Endodermal cell (in vitro differentiated cells): Measurements from ENCODE around the gene NCMAP. TPM values are rescaled to one million over a fixed set of nuclear protein-coding genes. Genes with fewer than 3 reads are reported as not detected.

ENCODE experiments used
- DNase-seq: peaks from one replicate; pipeline ENCODE4 v3.0.0-alpha.2; 2017
- H3K27ac ChIP-seq: 2 replicates; pipeline ENCODE4 v1.5.1; 2013; ENCODE audit warnings: mild to moderate bottlenecking, low read depth, low read length, moderate library complexity
- H3K27me3 ChIP-seq: 2 replicates; pipeline ENCODE4 v1.6.1; 2013; ENCODE audit warnings: mild to moderate bottlenecking, low read length, moderate library complexity; ENCODE audit not compliant: insufficient read depth, control insufficient read depth, poor library complexity, severe bottlenecking
- H3K36me3 ChIP-seq: 2 replicates; pipeline ENCODE4 v1.7.0; 2013; ENCODE audit warnings: mild to moderate bottlenecking, low read length, moderate library complexity; ENCODE audit not compliant: control insufficient read depth, insufficient read depth
- H3K4me1 ChIP-seq: one replicate; pipeline ENCODE4 v1.7.0; 2013; ENCODE audit warnings: low read length; ENCODE audit not compliant: control insufficient read depth, insufficient read depth
- H3K4me3 ChIP-seq: 2 replicates; pipeline ENCODE4 v1.5.1; 2013; ENCODE audit warnings: mild to moderate bottlenecking, low read length, moderate library complexity
- H3K9ac ChIP-seq: 2 replicates; pipeline ENCODE4 v1.6.1; 2013; ENCODE audit warnings: mild to moderate bottlenecking, low read length, moderate library complexity; ENCODE audit not compliant: poor library complexity, severe bottlenecking; ENCODE audit errors: extremely low read depth
- H3K9me3 ChIP-seq: 2 replicates; pipeline ENCODE4 v1.6.1; 2013; ENCODE audit warnings: mild to moderate bottlenecking, low read length, moderate library complexity; ENCODE audit not compliant: control insufficient read depth
- H3K27ac Mint-ChIP-seq: 2 replicates; pipeline ENCODE4 v1.8.0; 2020; ENCODE audit warnings: mixed read lengths
- H3K27me3 Mint-ChIP-seq: 2 replicates; pipeline ENCODE4 v1.8.0; 2021; ENCODE audit warnings: mild to moderate bottlenecking, mixed read lengths; ENCODE audit not compliant: insufficient read depth
- H3K36me3 Mint-ChIP-seq: 2 replicates; pipeline ENCODE4 v1.8.0; 2020; ENCODE audit warnings: low read depth, mixed read lengths
- H3K4me1 Mint-ChIP-seq: 2 replicates; pipeline ENCODE4 v1.8.0; 2020; ENCODE audit warnings: mixed read lengths
- H3K4me3 Mint-ChIP-seq: 2 replicates; pipeline ENCODE4 v1.8.0; 2020; ENCODE audit warnings: mild to moderate bottlenecking, moderate library complexity, mixed read lengths
- H3K9me3 Mint-ChIP-seq: 2 replicates; pipeline ENCODE4 v1.8.0; 2020; ENCODE audit warnings: mild to moderate bottlenecking, mixed read lengths
- WGBS, 2 experiments: methylation state at CpG; one replicate each; pipeline versions ENCODE4 v1.1.5 to v1.1.7; 2013; ENCODE audit warnings: missing lambda C conversion rate in 2 of 2, mixed read lengths in 1 of 2; ENCODE audit not compliant: insufficient coverage in 1 of 2, insufficient read length in 1 of 2; 5-methylcytosine and 5-hydroxymethylcytosine counted together
- total RNA-seq, 2 donors: library from RNA; stranded (reverse); fragmentation: NEBNext Ultra II Directional in 1 of 2; extraction: Animal tissue kit (Norgen Biotek cat#: 25700) in 1 of 2; gene quantifications; 2 replicates in 1 of 2; 3 replicates in 1 of 2; pipeline ENCODE4 v1.2.1, GENCODE V29; 2021
- TF ChIP-seq, protein P1 (sequence below): fragments of 200-600 bp; sonication (generic); conservative IDR thresholded peaks from 2 replicates; pipeline ENCODE4 v1.5.0; 2021; ENCODE audit warnings: antibody characterized with exemption, mild to moderate bottlenecking

The NCMAP gene
- total RNA-seq, 2 donors from 2014 or later = 0.15 to 0.42 TPM

DNA sequence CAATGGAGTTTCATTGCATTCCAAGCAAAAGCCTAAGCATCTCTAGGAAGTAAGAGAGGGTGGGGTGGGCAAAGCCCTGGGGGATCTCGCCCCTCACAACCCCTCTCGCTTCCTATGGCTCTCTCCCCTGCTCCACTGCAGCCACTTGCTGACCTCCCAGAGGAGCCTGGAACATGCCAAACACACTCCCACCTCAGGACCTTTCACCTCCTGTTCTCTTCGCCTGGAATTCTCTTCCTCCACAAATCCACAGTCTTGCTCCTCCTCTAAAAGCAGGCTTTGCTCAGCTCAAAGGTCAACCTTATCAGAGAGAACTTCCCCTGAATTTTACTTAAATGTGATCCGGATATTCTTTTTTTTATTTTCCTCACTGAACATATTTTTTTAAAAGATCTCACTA lies 66.3 kb downstream of the NCMAP start:
- Histone ChIP-seq H3K9me3 (no peaks in the 10 kb centered on the region), H3K36me3 (no peaks in the 10 kb centered on the region), H3K4me3 (no peak overlapping the region), H3K9ac (no peak overlapping the region), H3K27ac (no peak overlapping the region), H3K27me3 (no peaks in the 10 kb centered on the region), H3K4me1 (no peaks in the 10 kb centered on the region)
- TF ChIP-seq, protein P1, sequence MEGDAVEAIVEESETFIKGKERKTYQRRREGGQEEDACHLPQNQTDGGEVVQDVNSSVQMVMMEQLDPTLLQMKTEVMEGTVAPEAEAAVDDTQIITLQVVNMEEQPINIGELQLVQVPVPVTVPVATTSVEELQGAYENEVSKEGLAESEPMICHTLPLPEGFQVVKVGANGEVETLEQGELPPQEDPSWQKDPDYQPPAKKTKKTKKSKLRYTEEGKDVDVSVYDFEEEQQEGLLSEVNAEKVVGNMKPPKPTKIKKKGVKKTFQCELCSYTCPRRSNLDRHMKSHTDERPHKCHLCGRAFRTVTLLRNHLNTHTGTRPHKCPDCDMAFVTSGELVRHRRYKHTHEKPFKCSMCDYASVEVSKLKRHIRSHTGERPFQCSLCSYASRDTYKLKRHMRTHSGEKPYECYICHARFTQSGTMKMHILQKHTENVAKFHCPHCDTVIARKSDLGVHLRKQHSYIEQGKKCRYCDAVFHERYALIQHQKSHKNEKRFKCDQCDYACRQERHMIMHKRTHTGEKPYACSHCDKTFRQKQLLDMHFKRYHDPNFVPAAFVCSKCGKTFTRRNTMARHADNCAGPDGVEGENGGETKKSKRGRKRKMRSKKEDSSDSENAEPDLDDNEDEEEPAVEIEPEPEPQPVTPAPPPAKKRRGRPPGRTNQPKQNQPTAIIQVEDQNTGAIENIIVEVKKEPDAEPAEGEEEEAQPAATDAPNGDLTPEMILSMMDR = no peak
- no peak for DNase-seq
- 60 to 100% methylated on average over 1 to 4 of the region's 4 CpGs for WGBS, 2 experiments
- H3K9me3 Mint-ChIP-seq = peaks cover 8% of the 10 kb centered on the region
- H3K27ac Mint-ChIP-seq = no peak overlapping the region
- no peaks in the 10 kb centered on the region for H3K4me1 Mint-ChIP-seq
- no peaks in the 10 kb centered on the region for H3K36me3 Mint-ChIP-seq
- H3K4me3 Mint-ChIP-seq = no peak overlapping the region
- H3K27me3 Mint-ChIP-seq = peaks cover 2% of the 10 kb centered on the region

DNA sequence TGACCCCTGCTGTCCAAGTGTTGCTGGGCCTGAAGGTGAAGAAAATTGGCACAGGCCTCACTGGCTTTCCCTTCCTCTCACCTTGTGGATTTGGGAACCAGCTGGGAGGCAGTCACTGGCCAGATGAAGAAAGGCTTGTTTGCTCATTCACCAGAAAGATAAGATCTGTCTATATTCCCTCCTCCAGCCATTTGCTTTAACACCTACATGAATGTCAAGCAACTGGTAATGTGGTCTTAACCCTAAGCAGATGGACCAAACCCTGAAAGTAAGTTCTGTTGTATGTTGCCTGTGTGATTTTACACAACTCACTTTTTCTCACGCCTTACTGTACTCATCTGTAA lies 76.9 kb downstream of the NCMAP start:
- no peak overlapping the region for H3K9ac ChIP-seq
- TF ChIP-seq, protein P1 = no peak
- H3K9me3 ChIP-seq = no peaks in the 10 kb centered on the region
- Mint-ChIP-seq H3K27ac (no peak overlapping the region), H3K4me3 (no peak overlapping the region), H3K27me3 (peaks cover 4% of the 10 kb centered on the region), H3K9me3 (no peaks in the 10 kb centered on the region), H3K4me1 (peaks cover 10% of the 10 kb centered on the region), H3K36me3 (no peaks in the 10 kb centered on the region)
- no peaks in the 10 kb centered on the region for H3K4me1 ChIP-seq
- no peak for DNase-seq
- peaks cover 6% of the 10 kb centered on the region for H3K27me3 ChIP-seq
- no peaks in the 10 kb centered on the region for H3K36me3 ChIP-seq
- H3K27ac ChIP-seq = no peak overlapping the region
- 83 to 100% methylated on average over 1 of the region's 1 CpG for WGBS, 2 experiments
- H3K4me3 ChIP-seq = no peak overlapping the region

- no peak for DNase-seq
- H3K27ac Mint-ChIP-seq = no peak overlapping the region
- TF ChIP-seq, protein P1 = peak; percentile 82
- Histone ChIP-seq H3K9ac (no peak overlapping the region), H3K9me3 (no peaks in the 10 kb centered on the region), H3K36me3 (no peaks in the 10 kb centered on the region), H3K27ac (no peak overlapping the region), H3K4me3 (no peak overlapping the region), H3K4me1 (no peaks in the 10 kb centered on the region), H3K27me3 (peaks cover 6% of the 10 kb centered on the region)
- 25% methylated on average over 4 of the region's 4 CpGs for WGBS, 2 experiments
- H3K9me3 Mint-ChIP-seq = no peaks in the 10 kb centered on the region
- no peaks in the 10 kb centered on the region for H3K36me3 Mint-ChIP-seq
- H3K27me3 Mint-ChIP-seq = peaks cover 4% of the 10 kb centered on the region
- H3K4me3 Mint-ChIP-seq = no peak overlapping the region
- H3K4me1 Mint-ChIP-seq = peaks cover 10% of the 10 kb centered on the region
Observed at GRCh38 chr1:24635195-24635843, 79.4 kb downstream of the NCMAP start.
